Measurements from ENCODE around the gene NKAIN2. TPM values are rescaled to one million over a fixed set of nuclear protein-coding genes. Genes with fewer than 3 reads are reported as not detected.
"Not testable (repeated sequence)": the region's sequence is repeated elsewhere in the genome, so short reads cannot be mapped to it uniquely, and the experiment has no call there.

Gene NKAIN2
- polyA plus RNA-seq, 3 donors, result 20.2 to 32.0 (median 22.2) TPM

- no peak for DNase-seq (ENCODE audit: low read depth in 3 of 3, low spot score in 2 of 3)
Observed at GRCh38 chr6:124400261-124400999, 596.8 kb downstream of the NKAIN2 start.

- DNase-seq (ENCODE audit: low read depth in 3 of 3, low spot score in 2 of 3), result not testable (repeated sequence)
Observed at GRCh38 chr6:124410425-124410824, 606.8 kb downstream of the NKAIN2 start.

GRCh38 chr6:124412657-124413056 lies 609.0 kb downstream of the NKAIN2 start:
- DNase-seq (ENCODE audit: low read depth in 3 of 3, low spot score in 2 of 3), result not testable (repeated sequence)

- peak; percentile 32 to 41 (median 33) for DNase-seq (ENCODE audit: low read depth in 3 of 3, low spot score in 2 of 3)
Observed at GRCh38 chr6:124420116-124420840, 616.6 kb downstream of the NKAIN2 start.

- DNase-seq (ENCODE audit: low read depth in 3 of 3, low spot score in 2 of 3), result no peak
Observed at GRCh38 chr6:124423621-124424020, 620.0 kb downstream of the NKAIN2 start.

- DNase-seq (ENCODE audit: low read depth in 3 of 3, low spot score in 2 of 3), result no peak
Observed at GRCh38 chr6:124430740-124431318, 627.2 kb downstream of the NKAIN2 start.

GRCh38 chr6:124432620-124433019 lies 629.0 kb downstream of the NKAIN2 start:
- no peak for DNase-seq (ENCODE audit: low read depth in 3 of 3, low spot score in 2 of 3)

- DNase-seq (ENCODE audit: low read depth in 3 of 3, low spot score in 2 of 3), result no peak
Observed at GRCh38 chr6:124433387-124434160, 629.9 kb downstream of the NKAIN2 start.

- no peak for DNase-seq (ENCODE audit: low read depth in 3 of 3, low spot score in 2 of 3)
Observed at GRCh38 chr6:124434421-124434820, 630.8 kb downstream of the NKAIN2 start.

GRCh38 chr6:124436803-124437202 lies 633.1 kb downstream of the NKAIN2 start:
- DNase-seq (ENCODE audit: low read depth in 3 of 3, low spot score in 2 of 3), result no peak

GRCh38 chr6:124438546-124439065 lies 634.9 kb downstream of the NKAIN2 start:
- no peak for DNase-seq (ENCODE audit: low read depth in 3 of 3, low spot score in 2 of 3)

- DNase-seq (ENCODE audit: low read depth in 3 of 3, low spot score in 2 of 3), result no peak
Observed at GRCh38 chr6:124441450-124441849, 637.8 kb downstream of the NKAIN2 start.

- DNase-seq (ENCODE audit: low read depth in 3 of 3, low spot score in 2 of 3), result no peak
Observed at GRCh38 chr6:124443541-124443940, 639.9 kb downstream of the NKAIN2 start.

GRCh38 chr6:124445581-124445980 lies 641.9 kb downstream of the NKAIN2 start:
- no peak for DNase-seq (ENCODE audit: low read depth in 3 of 3, low spot score in 2 of 3)

- no peak for DNase-seq (ENCODE audit: low read depth in 3 of 3, low spot score in 2 of 3)
Observed at GRCh38 chr6:124446961-124447360, 643.3 kb downstream of the NKAIN2 start.

- DNase-seq (ENCODE audit: low read depth in 3 of 3, low spot score in 2 of 3), result no peak
Observed at GRCh38 chr6:124459268-124459667, 655.6 kb downstream of the NKAIN2 start.

GRCh38 chr6:124462750-124463149 lies 659.1 kb downstream of the NKAIN2 start:
- DNase-seq (ENCODE audit: low read depth in 3 of 3, low spot score in 2 of 3), result no peak

GRCh38 chr6:124463271-124463670 lies 659.6 kb downstream of the NKAIN2 start:
- no peak for DNase-seq (ENCODE audit: low read depth in 3 of 3, low spot score in 2 of 3)

GRCh38 chr6:124464600-124464999 lies 660.9 kb downstream of the NKAIN2 start:
- DNase-seq (ENCODE audit: low read depth in 3 of 3, low spot score in 2 of 3), result not testable (repeated sequence)

GRCh38 chr6:124466949-124467348 lies 663.3 kb downstream of the NKAIN2 start:
- DNase-seq (ENCODE audit: low read depth in 3 of 3, low spot score in 2 of 3), result no peak

- no peak for DNase-seq (ENCODE audit: low read depth in 3 of 3, low spot score in 2 of 3)
Observed at GRCh38 chr6:124467366-124467765, 663.7 kb downstream of the NKAIN2 start.

Data from right renal cortex interstitium (tissue), 3 donors.